Measurements from ENCODE around the gene CYP4F12. TPM values are rescaled to one million over a fixed set of nuclear protein-coding genes. Genes with fewer than 3 reads are reported as not detected.

Gene CYP4F12
- total and polyA plus RNA-seq, 2 of the 4 experiments (the other 2 are of a cell fraction), result not detected

DNA sequence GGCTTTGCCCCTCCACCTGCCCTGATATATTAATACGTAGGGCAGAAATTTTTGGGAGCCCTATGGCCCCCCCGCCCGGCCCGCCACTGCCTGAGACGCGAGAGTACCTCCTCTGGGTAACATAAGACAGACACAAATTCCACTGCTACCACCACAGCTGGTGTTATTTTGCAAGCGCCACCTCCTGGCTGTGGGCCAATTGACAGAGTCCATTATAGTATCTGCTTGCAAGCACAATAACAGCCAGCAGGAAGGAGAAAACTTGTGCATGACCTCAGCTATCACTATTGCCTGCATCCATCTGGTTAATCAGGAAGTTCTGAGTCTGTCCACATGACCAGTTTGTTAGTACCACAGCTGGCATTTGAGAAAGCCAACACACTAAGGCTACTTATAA lies 29.6 kb downstream of the CYP4F12 start:
- WGBS, 2 experiments (ENCODE audit: extremely low coverage in 2 of 2, insufficient read length in 1 of 2), result no CpG with 5 or more reads among the region's 7 CpGs
- no peak for ATAC-seq (ENCODE audit: low read depth)
- Histone ChIP-seq H3K4me1 (ENCODE audit: control insufficient read depth, insufficient read depth, low read length) (no peaks in the 10 kb centered on the region), H3K14ac (replicated peaks; ENCODE audit: low read depth, low read length) (no peak overlapping the region), H3K56ac (ENCODE audit: extremely low read depth, insufficient read depth, low read length) (no peak overlapping the region), H4K91ac (ENCODE audit: insufficient read depth, low read depth, low read length) (no peak overlapping the region), H3K23ac (ENCODE audit: low read depth, low read length) (no peak overlapping the region), H2AFZ (replicated peaks; ENCODE audit: low read length, poor library complexity) (no peak overlapping the region), H3K4me2 (ENCODE audit: low read depth, low read length) (no peak overlapping the region), H3K36me3 (ENCODE audit: control insufficient read depth, insufficient read depth, low read length) (no peaks in the 10 kb centered on the region), H2BK120ac (ENCODE audit: low read depth, low read length) (no peak overlapping the region), H3K4me3 (ENCODE audit: insufficient read depth, low read depth, low read length) (no peak overlapping the region), H2BK20ac (ENCODE audit: low read depth, low read length) (no peak overlapping the region), H2BK15ac (ENCODE audit: low read depth, low read length) (no peak overlapping the region), H3K4ac (ENCODE audit: low read depth, low read length) (no peak overlapping the region), H2AK5ac (ENCODE audit: low read depth, low read length) (no peak overlapping the region), H4K20me1 (ENCODE audit: insufficient read depth, low read length) (no peaks in the 10 kb centered on the region), H3K18ac (ENCODE audit: low read depth, low read length) (no peak overlapping the region), H2AK9ac (replicated peaks; ENCODE audit: low read depth, low read length, poor library complexity) (no peak overlapping the region), H3K27me3 (ENCODE audit: control insufficient read depth, insufficient read depth, low read length) (no peaks in the 10 kb centered on the region), H3K9ac (ENCODE audit: low read depth, low read length) (no peak overlapping the region), H3K27ac (ENCODE audit: insufficient read depth, low read length) (no peak overlapping the region), H3K79me1 (ENCODE audit: low read depth in 1 of 2, low read length in 2 of 2) (no peaks in the 10 kb centered on the region), H4K5ac (ENCODE audit: low read depth, low read length) (no peak overlapping the region), H3K9me1 (ENCODE audit: insufficient read depth, low read length) (no peaks in the 10 kb centered on the region), H3K9me3 (ENCODE audit: control insufficient read depth, insufficient read depth, low read length) (peaks cover 14% of the 10 kb centered on the region; the same call in 1 of the 2 replicates), H4K8ac (ENCODE audit: low read depth in 2 of 2, low read length in 2 of 2) (no peak overlapping the region), H2BK5ac (ENCODE audit: low read depth, low read length, poor library complexity, severe bottlenecking) (no peak overlapping the region)
- ChIA-PET POLR2A (ENCODE audit: unreplicated experiment) (no interaction called here), CTCF (no interaction called here)
- no peak for DNase-seq
- intact Hi-C loops (cut with micrococcal nuclease) (no loop called here), in situ Hi-C loops (cut with MboI; ENCODE audit: low sequenced_read_pairs) (no loop called here), dilution Hi-C loops (cut with HindIII; ENCODE audit: low sequenced_read_pairs, unreplicated experiment) (no loop called here)
- TF ChIP-seq MXI1 (IDR thresholded peaks at IDR 0.05; ENCODE audit: borderline replicate concordance, low read depth, low read length) (no peak), SMC3 (IDR thresholded peaks at IDR 0.05; ENCODE audit: low read depth, low read length) (no peak), CHD1 (IDR thresholded peaks at IDR 0.05; ENCODE audit: low read depth, low read length) (no peak), RAD21 (IDR thresholded peaks at IDR 0.05; ENCODE audit: low read length) (no peak), RCOR1 (IDR thresholded peaks at IDR 0.05; ENCODE audit: insufficient replicate concordance, low read length) (no peak)
- TF ChIP-seq, protein P1, sequence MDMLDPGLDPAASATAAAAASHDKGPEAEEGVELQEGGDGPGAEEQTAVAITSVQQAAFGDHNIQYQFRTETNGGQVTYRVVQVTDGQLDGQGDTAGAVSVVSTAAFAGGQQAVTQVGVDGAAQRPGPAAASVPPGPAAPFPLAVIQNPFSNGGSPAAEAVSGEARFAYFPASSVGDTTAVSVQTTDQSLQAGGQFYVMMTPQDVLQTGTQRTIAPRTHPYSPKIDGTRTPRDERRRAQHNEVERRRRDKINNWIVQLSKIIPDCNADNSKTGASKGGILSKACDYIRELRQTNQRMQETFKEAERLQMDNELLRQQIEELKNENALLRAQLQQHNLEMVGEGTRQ (IDR thresholded peaks at IDR 0.05; ENCODE audit: low read depth, low read length), result no peak
- BruUV-seq (replicated peaks), result no TSS peak

All from IMR-90 (cell line).